ENCODE measurements around the gene SFXN3.

Gene SFXN3

GRCh38 chr10:101035916-101036702, 5.1 kb downstream of the SFXN3 start:
- in situ Hi-C loops (cut with HindIII; ENCODE audit: low pct_unique_long_range_greater_than_20kb, low sequenced_read_pairs), result no loop called here
- TF ChIP-seq JUND (IDR thresholded peaks at IDR 0.05; ENCODE audit: low read depth), result no peak
- DNase-seq (ENCODE audit: low read depth in 1 of 2, low spot score in 1 of 2), result no peak

GRCh38 chr10:101036726-101037125, 5.7 kb downstream of the SFXN3 start:
- no peak for TF ChIP-seq JUND (IDR thresholded peaks at IDR 0.05; ENCODE audit: low read depth)
- in situ Hi-C loops (cut with HindIII; ENCODE audit: low pct_unique_long_range_greater_than_20kb, low sequenced_read_pairs), result no loop called here
- DNase-seq (ENCODE audit: low read depth in 1 of 2, low spot score in 1 of 2), result no peak

- in situ Hi-C loops (cut with HindIII; ENCODE audit: low pct_unique_long_range_greater_than_20kb, low sequenced_read_pairs), result no loop called here
- no peak for DNase-seq (ENCODE audit: low read depth in 1 of 2, low spot score in 1 of 2)
- no peak for TF ChIP-seq JUND (IDR thresholded peaks at IDR 0.05; ENCODE audit: low read depth)
These were observed 7.5 kb downstream of the SFXN3 start for GRCh38 chr10:101038484-101038883.

GRCh38 chr10:101040061-101040460, 9.0 kb downstream of the SFXN3 start:
- no peak for TF ChIP-seq JUND (IDR thresholded peaks at IDR 0.05; ENCODE audit: low read depth)
- in situ Hi-C loops (cut with HindIII; ENCODE audit: low pct_unique_long_range_greater_than_20kb, low sequenced_read_pairs), result no loop called here
- no peak for DNase-seq (ENCODE audit: low read depth in 1 of 2, low spot score in 1 of 2)

- in situ Hi-C loops (cut with HindIII; ENCODE audit: low pct_unique_long_range_greater_than_20kb, low sequenced_read_pairs), result no loop called here
- no peak for TF ChIP-seq JUND (IDR thresholded peaks at IDR 0.05; ENCODE audit: low read depth)
- DNase-seq (ENCODE audit: low read depth in 1 of 2, low spot score in 1 of 2), result no peak
These were observed 9.8 kb downstream of the SFXN3 start for GRCh38 chr10:101040851-101041250.

- TF ChIP-seq JUND (IDR thresholded peaks at IDR 0.05; ENCODE audit: low read depth), result no peak
- in situ Hi-C loops (cut with HindIII; ENCODE audit: low pct_unique_long_range_greater_than_20kb, low sequenced_read_pairs), result no loop called here
These were observed 10.3 kb downstream of the SFXN3 start for GRCh38 chr10:101041252-101041761.

GRCh38 chr10:101042118-101042517, 11.1 kb downstream of the SFXN3 start:
- in situ Hi-C loops (cut with HindIII; ENCODE audit: low pct_unique_long_range_greater_than_20kb, low sequenced_read_pairs), result no loop called here
- no peak for TF ChIP-seq JUND (IDR thresholded peaks at IDR 0.05; ENCODE audit: low read depth)
- DNase-seq (ENCODE audit: low read depth in 1 of 2, low spot score in 1 of 2), result no peak

More at GRCh38 chr10:101041252-101041761, 10.3 kb downstream of the SFXN3 start:
- peak in 1 of 2 experiments; percentile 94 for DNase-seq (ENCODE audit: low read depth in 1 of 2, low spot score in 1 of 2)

GRCh38 chr10:101042667-101043362, 11.8 kb downstream of the SFXN3 start:
- DNase-seq (ENCODE audit: low read depth in 1 of 2, low spot score in 1 of 2), result peak; percentile 87 to 99
- TF ChIP-seq JUND (IDR thresholded peaks at IDR 0.05; ENCODE audit: low read depth), result no peak
- in situ Hi-C loops (cut with HindIII; ENCODE audit: low pct_unique_long_range_greater_than_20kb, low sequenced_read_pairs), result no loop called here

GRCh38 chr10:101043363-101043707, 12.3 kb downstream of the SFXN3 start:
- no peak for TF ChIP-seq JUND (IDR thresholded peaks at IDR 0.05; ENCODE audit: low read depth)
- DNase-seq (ENCODE audit: low read depth in 1 of 2, low spot score in 1 of 2), result no peak
- in situ Hi-C loops (cut with HindIII; ENCODE audit: low pct_unique_long_range_greater_than_20kb, low sequenced_read_pairs), result no loop called here

- DNase-seq (ENCODE audit: low read depth in 1 of 2, low spot score in 1 of 2), result no peak
- no peak for TF ChIP-seq JUND (IDR thresholded peaks at IDR 0.05; ENCODE audit: low read depth)
- in situ Hi-C loops (cut with HindIII; ENCODE audit: low pct_unique_long_range_greater_than_20kb, low sequenced_read_pairs), result no loop called here
These were observed 13.1 kb downstream of the SFXN3 start for GRCh38 chr10:101044117-101044516.

GRCh38 chr10:101046332-101047238, 15.6 kb downstream of the SFXN3 start:
- DNase-seq (ENCODE audit: low read depth in 1 of 2, low spot score in 1 of 2), result no peak
- in situ Hi-C loops (cut with HindIII; ENCODE audit: low pct_unique_long_range_greater_than_20kb, low sequenced_read_pairs), result no loop called here
- no peak for TF ChIP-seq JUND (IDR thresholded peaks at IDR 0.05; ENCODE audit: low read depth)

GRCh38 chr10:101047268-101047667, 16.2 kb downstream of the SFXN3 start:
- no peak for TF ChIP-seq JUND (IDR thresholded peaks at IDR 0.05; ENCODE audit: low read depth)
- in situ Hi-C loops (cut with HindIII; ENCODE audit: low pct_unique_long_range_greater_than_20kb, low sequenced_read_pairs), result no loop called here
- DNase-seq (ENCODE audit: low read depth in 1 of 2, low spot score in 1 of 2), result no peak
